ENCODE measurements around the gene MANEAL. TPM values are rescaled to one million over a fixed set of nuclear protein-coding genes. Genes with fewer than 3 reads are reported as not detected.

MANEAL gene
- total and polyA plus RNA-seq, 2 of the 4 experiments (the other 2 are of a cell fraction), result 0.54 to 0.55 TPM

- no peak overlapping the region for H3K18ac ChIP-seq (ENCODE audit: low read depth, low read length)
- H3K56ac ChIP-seq (ENCODE audit: extremely low read depth, insufficient read depth, low read length), result no peak overlapping the region
- intact Hi-C loops (cut with micrococcal nuclease) (no loop called here), in situ Hi-C loops (cut with MboI; ENCODE audit: low sequenced_read_pairs) (no loop called here), dilution Hi-C loops (cut with HindIII; ENCODE audit: low sequenced_read_pairs, unreplicated experiment) (no loop called here)
- no peak overlapping the region for H2BK15ac ChIP-seq (ENCODE audit: low read depth, low read length)
- ATAC-seq (ENCODE audit: low read depth) (no peak; the same call in 1 of the 2 replicates), DNase-seq (no peak)
- H2BK5ac ChIP-seq (ENCODE audit: low read depth, low read length, poor library complexity, severe bottlenecking), result no peak overlapping the region
- peaks cover 42% of the 10 kb centered on the region for H3K27me3 ChIP-seq (ENCODE audit: control insufficient read depth, insufficient read depth, low read length)
- no peaks in the 10 kb centered on the region for H3K9me1 ChIP-seq (ENCODE audit: insufficient read depth, low read length)
- H3K9me3 ChIP-seq (ENCODE audit: control insufficient read depth, insufficient read depth, low read length), result no peaks in the 10 kb centered on the region; the same call in 1 of the 2 replicates
- H2BK20ac ChIP-seq (ENCODE audit: low read depth, low read length), result no peak overlapping the region
- POLR2A ChIA-PET (ENCODE audit: unreplicated experiment), result no interaction called here
- H3K4me3 ChIP-seq (ENCODE audit: insufficient read depth, low read depth, low read length), result no peak overlapping the region
- CTCF ChIA-PET, result no interaction called here
- H3K4me2 ChIP-seq (ENCODE audit: low read depth, low read length), result no peak overlapping the region
- no peaks in the 10 kb centered on the region for H3K36me3 ChIP-seq (ENCODE audit: control insufficient read depth, insufficient read depth, low read length)
- no peak overlapping the region for H3K9ac ChIP-seq (ENCODE audit: low read depth, low read length)
- H3K4me1 ChIP-seq (ENCODE audit: control insufficient read depth, insufficient read depth, low read length), result no peaks in the 10 kb centered on the region
- WGBS, 2 experiments (ENCODE audit: extremely low coverage in 2 of 2, insufficient read length in 1 of 2), result 4% methylated on average over 9 of the region's 27 CpGs; no CpG with 5 or more reads in 1 of the 2 experiments
- no peak overlapping the region for H2AK5ac ChIP-seq (ENCODE audit: low read depth, low read length)
- no TSS peak for BruUV-seq (replicated peaks)
- no peak overlapping the region for H3K4ac ChIP-seq (ENCODE audit: low read depth, low read length)
- H3K79me1 ChIP-seq (ENCODE audit: low read depth in 1 of 2, low read length in 2 of 2), result no peaks in the 10 kb centered on the region
- H3K14ac ChIP-seq (replicated peaks; ENCODE audit: low read depth, low read length), result no peak overlapping the region
- H4K8ac ChIP-seq (ENCODE audit: low read depth in 2 of 2, low read length in 2 of 2), result no peak overlapping the region
- no peak overlapping the region for H4K91ac ChIP-seq (ENCODE audit: insufficient read depth, low read depth, low read length)
- no peaks in the 10 kb centered on the region for H4K20me1 ChIP-seq (ENCODE audit: insufficient read depth, low read length)
- peak overlapping the region; percentile 58 for H2AFZ ChIP-seq (replicated peaks; ENCODE audit: low read length, poor library complexity)
- H3K27ac ChIP-seq (ENCODE audit: insufficient read depth, low read length), result no peak overlapping the region
- H2BK120ac ChIP-seq (ENCODE audit: low read depth, low read length), result no peak overlapping the region
- H3K23ac ChIP-seq (ENCODE audit: low read depth, low read length), result no peak overlapping the region
- H2AK9ac ChIP-seq (replicated peaks; ENCODE audit: low read depth, low read length, poor library complexity), result no peak overlapping the region
- TF ChIP-seq USF2 (IDR thresholded peaks at IDR 0.05; ENCODE audit: low read depth, low read length), result no peak
- no peak for TF ChIP-seq RCOR1 (IDR thresholded peaks at IDR 0.05; ENCODE audit: insufficient replicate concordance, low read length)
- TF ChIP-seq RFX5 (IDR thresholded peaks at IDR 0.05; ENCODE audit: low read depth, low read length), result no peak
- TF ChIP-seq MAFK (IDR thresholded peaks at IDR 0.05; ENCODE audit: low read depth, low read length), result no peak
- TF ChIP-seq CEBPB (IDR thresholded peaks at IDR 0.05; ENCODE audit: low read depth, low read length), result no peak
- TF ChIP-seq SMC3 (IDR thresholded peaks at IDR 0.05; ENCODE audit: low read depth, low read length), result no peak
- no peak for TF ChIP-seq POLR2A (IDR thresholded peaks at IDR 0.05; ENCODE audit: low read depth, low read length)
- TF ChIP-seq RAD21 (IDR thresholded peaks at IDR 0.05; ENCODE audit: low read length), result no peak
- no peak for TF ChIP-seq CTCF (conservative IDR thresholded peaks at IDR 0.05; ENCODE audit: low read depth, low read length)
- H4K5ac ChIP-seq (ENCODE audit: low read depth, low read length), result no peak overlapping the region
Measured at GRCh38 chr1:37765916-37766664, 27.6 kb upstream of the MANEAL start.
